Keratinocyte (primary cell): ENCODE data around the gene TYW1.

Experiments used
- EZH2 ChIP-seq: IDR thresholded peaks from one replicate; pipeline ENCODE4 v1.6.1; 2012; ENCODE audit warnings: inconsistent platforms, mild to moderate bottlenecking, low read length, moderate library complexity
- TF ChIP-seq, protein P1 (sequence below), 3 experiments: IDR thresholded peaks in 1 of 3; conservative IDR thresholded peaks in 1 of 3; optimal IDR thresholded peaks in 1 of 3; 2 replicates in 2 of 3; 3 replicates in 1 of 3; pipeline versions ENCODE3 to v1.5.1; 2011; ENCODE audit warnings: low read length in 3 of 3, mild to moderate bottlenecking in 3 of 3, moderate library complexity in 2 of 3, control low read depth in 1 of 3, inconsistent platforms in 1 of 3; ENCODE audit not compliant: insufficient read depth in 2 of 3; ENCODE audit errors: extremely low read depth in 1 of 3

- TF ChIP-seq, protein P1, sequence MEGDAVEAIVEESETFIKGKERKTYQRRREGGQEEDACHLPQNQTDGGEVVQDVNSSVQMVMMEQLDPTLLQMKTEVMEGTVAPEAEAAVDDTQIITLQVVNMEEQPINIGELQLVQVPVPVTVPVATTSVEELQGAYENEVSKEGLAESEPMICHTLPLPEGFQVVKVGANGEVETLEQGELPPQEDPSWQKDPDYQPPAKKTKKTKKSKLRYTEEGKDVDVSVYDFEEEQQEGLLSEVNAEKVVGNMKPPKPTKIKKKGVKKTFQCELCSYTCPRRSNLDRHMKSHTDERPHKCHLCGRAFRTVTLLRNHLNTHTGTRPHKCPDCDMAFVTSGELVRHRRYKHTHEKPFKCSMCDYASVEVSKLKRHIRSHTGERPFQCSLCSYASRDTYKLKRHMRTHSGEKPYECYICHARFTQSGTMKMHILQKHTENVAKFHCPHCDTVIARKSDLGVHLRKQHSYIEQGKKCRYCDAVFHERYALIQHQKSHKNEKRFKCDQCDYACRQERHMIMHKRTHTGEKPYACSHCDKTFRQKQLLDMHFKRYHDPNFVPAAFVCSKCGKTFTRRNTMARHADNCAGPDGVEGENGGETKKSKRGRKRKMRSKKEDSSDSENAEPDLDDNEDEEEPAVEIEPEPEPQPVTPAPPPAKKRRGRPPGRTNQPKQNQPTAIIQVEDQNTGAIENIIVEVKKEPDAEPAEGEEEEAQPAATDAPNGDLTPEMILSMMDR (optimal IDR thresholded peaks at IDR 0.05 in 1 of 3, IDR thresholded peaks at IDR 0.05 in 1 of 3, conservative IDR thresholded peaks at IDR 0.05 in 1 of 3; ENCODE audit: extremely low read depth in 1 of 3, insufficient read depth in 2 of 3, low read length in 3 of 3) = no peak
- TF ChIP-seq EZH2 = no peak
These were observed 29.6 kb upstream of the TYW1 start for GRCh38 chr7:66967029-66967428.
